SK-N-SH (cell line): ENCODE measurements around the gene C8B. TPM values are rescaled to one million over a fixed set of nuclear protein-coding genes. Genes with fewer than 3 reads are reported as not detected.

Experiments
- CTCF ChIA-PET: fragments of 300-600, 350-600 bp; formaldehyde crosslinking; extraction: SDS; loops from one replicate; lab custom pipeline; 2021; lab: Yijun Ruan, JAX
- POLR2A ChIA-PET: fragments of 350-600 bp; sonication (Branson Sonifier 250); formaldehyde crosslinking; extraction: SDS; loops from one replicate; lab custom pipeline; 2020; ENCODE audit warnings: antibody characterized with exemption, inconsistent platforms; lab: Yijun Ruan, JAX
- DNase-seq: peaks from one replicate; pipeline ENCODE4 v3.0.0; 2012
- H2AFZ ChIP-seq: fragments of 200-600 bp; sonication (generic); 2 replicates; pipeline ENCODE4 v1.8.1; 2016; ENCODE audit warnings: antibody characterized with exemption, mild to moderate bottlenecking, low read depth
- H3F3A ChIP-seq: fragments of 200-600 bp; sonication (generic); replicated peaks from 2 replicates; pipeline ENCODE3; 2016; ENCODE audit warnings: antibody characterized with exemption, mild to moderate bottlenecking; ENCODE audit not compliant: insufficient read depth
- H3K27ac ChIP-seq, 2 experiments: fragments of 200-500 bp in 1 of 2; fragments of 200-600 bp in 1 of 2; sonication (Bioruptor generic) in 1 of 2; sonication (generic), shearing (Covaris generic) in 1 of 2; 2 replicates each; pipeline versions ENCODE4 v1.5.1 to v1.6.1; 2014 to 2016; ENCODE audit warnings: low read depth in 2 of 2, inconsistent platforms in 1 of 2, low read length in 1 of 2, mild to moderate bottlenecking in 1 of 2, mixed read lengths in 1 of 2
- H3K27me3 ChIP-seq: fragments of 200-600 bp; sonication (generic), shearing (Covaris generic); 2 replicates; pipeline ENCODE4 v1.6.1; 2016; ENCODE audit warnings: mixed run types; ENCODE audit not compliant: insufficient read depth
- H3K36me3 ChIP-seq, 2 experiments: fragments of 200-500 bp in 1 of 2; fragments of 200-600 bp in 1 of 2; sonication (Bioruptor generic) in 1 of 2; sonication (generic) in 1 of 2; replicated peaks in 1 of 2; 2 replicates each; pipeline versions ENCODE3 to v1.5.1; 2014 to 2016; ENCODE audit warnings: low read length in 1 of 2, mild to moderate bottlenecking in 1 of 2; ENCODE audit not compliant: insufficient read depth in 2 of 2, control insufficient read depth in 1 of 2
- H3K4me1 ChIP-seq, 2 experiments: fragments of 200-500 bp in 1 of 2; fragments of 200-600 bp in 1 of 2; sonication (Bioruptor generic) in 1 of 2; sonication (generic), shearing (Covaris generic) in 1 of 2; 2 replicates each; pipeline versions ENCODE4 v1.5.1 to v1.6.1; 2014 to 2016; ENCODE audit warnings: low read depth in 1 of 2, low read length in 1 of 2, mixed run types in 1 of 2; ENCODE audit not compliant: insufficient read depth in 2 of 2, control insufficient read depth in 1 of 2
- H3K4me2 ChIP-seq: fragments of 200-600 bp; sonication (generic), shearing (Covaris generic); 2 replicates; pipeline ENCODE4 v1.6.1; 2017; ENCODE audit warnings: mixed run types
- H3K4me3 ChIP-seq, 2 experiments: fragments of 200-500 bp in 1 of 2; fragments of 200-600 bp in 1 of 2; sonication (Bioruptor generic) in 1 of 2; sonication (generic), shearing (Covaris generic) in 1 of 2; 2 replicates each; pipeline versions ENCODE4 v1.5.1 to v1.8.1; 2014 to 2016; ENCODE audit warnings: low read depth in 2 of 2, inconsistent platforms in 1 of 2, low read length in 1 of 2, mild to moderate bottlenecking in 1 of 2, mixed read lengths in 1 of 2, moderate library complexity in 1 of 2
- H3K79me2 ChIP-seq: fragments of 200-600 bp; sonication (generic); 2 replicates; pipeline ENCODE4 v1.8.1; 2017; ENCODE audit warnings: mild to moderate bottlenecking; ENCODE audit not compliant: insufficient read depth
- H3K9ac ChIP-seq: fragments of 200-600 bp; sonication (generic); 2 replicates; pipeline ENCODE4 v1.6.1; 2017; ENCODE audit warnings: mixed run types
- H3K9me2 ChIP-seq: fragments of 200-600 bp; sonication (generic); 2 replicates; pipeline ENCODE4 v1.6.1; 2017; ENCODE audit warnings: mixed run types
- H3K9me3 ChIP-seq: fragments of 200-600 bp; sonication (generic); 2 replicates; pipeline ENCODE4 v1.6.1; 2017; ENCODE audit warnings: mixed run types, mild to moderate bottlenecking, moderate library complexity
- H4K20me1 ChIP-seq: fragments of 200-600 bp; sonication (generic); 2 replicates; pipeline ENCODE4 v1.6.1; 2017; ENCODE audit warnings: mild to moderate bottlenecking, mixed run types; ENCODE audit not compliant: insufficient read depth
- EP300 ChIP-seq, 2 experiments: IDR thresholded peaks; 2 replicates each; pipeline versions ENCODE4 v1.4.0 to v1.6.1; 2012; ENCODE audit warnings: borderline replicate concordance in 1 of 2, low read depth in 1 of 2, low read length in 1 of 2
- EZH2phosphoT487 ChIP-seq: fragments of 200-600 bp; sonication (generic); IDR thresholded peaks from 2 replicates; pipeline ENCODE4 v1.6.1; 2017; ENCODE audit warnings: low read depth, mixed run types, mild to moderate bottlenecking, antibody characterized with exemption, moderate library complexity, borderline replicate concordance
- FOXM1 ChIP-seq: IDR thresholded peaks from 2 replicates; pipeline ENCODE4 v1.4.0; 2012; ENCODE audit warnings: low read depth, mild to moderate bottlenecking
- JUND ChIP-seq: IDR thresholded peaks from 2 replicates; pipeline ENCODE4 v1.4.0; 2012
- MXI1 ChIP-seq: IDR thresholded peaks from 2 replicates; pipeline ENCODE4 v1.6.1; 2012; ENCODE audit warnings: mild to moderate bottlenecking, low read depth, low read length, improper control_type of control experiment
- NFIC ChIP-seq: IDR thresholded peaks from 2 replicates; pipeline ENCODE4 v1.4.0; 2012; ENCODE audit warnings: borderline replicate concordance
- POLR2AphosphoS5 ChIP-seq: IDR thresholded peaks from 2 replicates; pipeline ENCODE4 v1.6.1; 2012; ENCODE audit warnings: low read depth, low read length
- RAD21 ChIP-seq: IDR thresholded peaks from 2 replicates; pipeline ENCODE4 v1.6.1; 2012; ENCODE audit warnings: mild to moderate bottlenecking, low read length
- RCOR1 ChIP-seq: fragments of 150-350 bp; IDR thresholded peaks from 2 replicates; pipeline ENCODE4 v1.6.1; 2017; ENCODE audit warnings: antibody characterized with exemption, low read length
- SMC3 ChIP-seq: IDR thresholded peaks from 2 replicates; pipeline ENCODE4 v1.6.1; 2012; ENCODE audit warnings: low read depth, low read length, improper control_type of control experiment
- TAF1 ChIP-seq: IDR thresholded peaks from 2 replicates; pipeline ENCODE4 v1.6.1; 2012; ENCODE audit warnings: low read depth, mild to moderate bottlenecking, low read length, moderate library complexity, borderline replicate concordance
- YY1 ChIP-seq: IDR thresholded peaks from 2 replicates; pipeline ENCODE4 v1.4.0; 2012; ENCODE audit warnings: low read depth, mild to moderate bottlenecking
- WGBS: methylation state at CpG from one replicate; pipeline ENCODE4 v1.1.6; 2017; ENCODE audit warnings: low lambda C conversion rate; 5-methylcytosine and 5-hydroxymethylcytosine counted together
- polyA plus RNA-seq, 3 experiments: library from polyadenylated mRNA; depleted of rRNA; stranded (reverse); fragments of >200 nt; gene quantifications; 2 replicates each; pipeline ENCODE4 v1.2.3, GENCODE V29; 2012
- TF ChIP-seq, protein P1 (sequence below): IDR thresholded peaks from 2 replicates; pipeline ENCODE4; 2012
- TF ChIP-seq, protein P2 (sequence below): fragments of 200-600 bp; sonication (generic); IDR thresholded peaks from 2 replicates; pipeline ENCODE4 v1.6.1; 2017; ENCODE audit warnings: antibody characterized with exemption, mild to moderate bottlenecking, moderate library complexity
- TF ChIP-seq, protein P3 (sequence below): IDR thresholded peaks from 2 replicates; pipeline ENCODE4 v1.4.0; 2012; ENCODE audit warnings: low read depth, borderline replicate concordance
- TF ChIP-seq, protein P4 (sequence below): fragments of 150-350 bp; IDR thresholded peaks from 2 replicates; pipeline ENCODE4 v1.6.1; 2016; ENCODE audit warnings: mild to moderate bottlenecking, low read depth, low read length
- TF ChIP-seq, protein P5 (sequence below): IDR thresholded peaks from 2 replicates; pipeline ENCODE4 v1.4.0; 2012; ENCODE audit warnings: low read depth, borderline replicate concordance
- TF ChIP-seq, protein P6 (sequence below): IDR thresholded peaks from 2 replicates; pipeline ENCODE4 v1.4.0; 2012; ENCODE audit warnings: low read depth

C8B gene
- polyA plus RNA-seq, 1 of the 3 experiments (the other 2 are of a cell fraction), result not detected

DNA sequence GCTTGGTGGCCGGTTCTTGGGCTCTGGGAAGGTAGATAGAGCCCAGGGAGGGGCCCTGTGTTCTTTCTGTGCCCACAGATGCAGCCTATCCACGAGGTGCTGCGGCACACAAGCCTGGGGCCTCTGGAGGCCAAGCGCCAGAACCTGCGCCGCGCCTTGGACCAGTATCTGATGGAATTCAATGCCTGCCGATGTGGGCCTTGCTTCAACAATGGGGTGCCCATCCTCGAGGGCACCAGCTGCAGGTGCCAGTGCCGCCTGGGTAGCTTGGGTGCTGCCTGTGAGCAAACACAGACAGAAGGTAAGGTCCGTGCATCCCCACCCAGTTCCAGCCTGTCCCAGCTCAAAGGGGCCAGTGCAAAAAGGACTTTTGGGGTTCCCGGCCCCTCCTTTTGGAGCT is 53.5 kb downstream of the C8B start:
- Histone ChIP-seq H4K20me1 (no peaks in the 10 kb centered on the region), H3K9ac (no peak overlapping the region), H3K36me3 (no peaks in the 10 kb centered on the region), H3K27ac (no peak overlapping the region), H3K79me2 (no peaks in the 10 kb centered on the region), H2AFZ (no peak overlapping the region), H3K4me1 (peaks cover 0 to 12% of the 10 kb centered on the region in 2 experiments; a peak in 2 of 4 replicates), H3K9me3 (no peaks in the 10 kb centered on the region), H3K4me2 (no peak overlapping the region), H3F3A (no peaks in the 10 kb centered on the region), H3K27me3 (no peaks in the 10 kb centered on the region), H3K9me2 (no peaks in the 10 kb centered on the region), H3K4me3 (no peak overlapping the region)
- POLR2A ChIA-PET, result no interaction called here
- 65% methylated on average over 8 of the region's 12 CpGs for WGBS
- no peak for TF ChIP-seq SMC3
- TF ChIP-seq, protein P1, sequence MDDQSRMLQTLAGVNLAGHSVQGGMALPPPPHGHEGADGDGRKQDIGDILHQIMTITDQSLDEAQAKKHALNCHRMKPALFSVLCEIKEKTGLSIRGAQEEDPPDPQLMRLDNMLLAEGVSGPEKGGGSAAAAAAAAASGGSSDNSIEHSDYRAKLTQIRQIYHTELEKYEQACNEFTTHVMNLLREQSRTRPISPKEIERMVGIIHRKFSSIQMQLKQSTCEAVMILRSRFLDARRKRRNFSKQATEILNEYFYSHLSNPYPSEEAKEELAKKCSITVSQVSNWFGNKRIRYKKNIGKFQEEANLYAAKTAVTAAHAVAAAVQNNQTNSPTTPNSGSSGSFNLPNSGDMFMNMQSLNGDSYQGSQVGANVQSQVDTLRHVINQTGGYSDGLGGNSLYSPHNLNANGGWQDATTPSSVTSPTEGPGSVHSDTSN, result no peak
- TF ChIP-seq EZH2phosphoT487, result no peak
- TF ChIP-seq, protein P2, sequence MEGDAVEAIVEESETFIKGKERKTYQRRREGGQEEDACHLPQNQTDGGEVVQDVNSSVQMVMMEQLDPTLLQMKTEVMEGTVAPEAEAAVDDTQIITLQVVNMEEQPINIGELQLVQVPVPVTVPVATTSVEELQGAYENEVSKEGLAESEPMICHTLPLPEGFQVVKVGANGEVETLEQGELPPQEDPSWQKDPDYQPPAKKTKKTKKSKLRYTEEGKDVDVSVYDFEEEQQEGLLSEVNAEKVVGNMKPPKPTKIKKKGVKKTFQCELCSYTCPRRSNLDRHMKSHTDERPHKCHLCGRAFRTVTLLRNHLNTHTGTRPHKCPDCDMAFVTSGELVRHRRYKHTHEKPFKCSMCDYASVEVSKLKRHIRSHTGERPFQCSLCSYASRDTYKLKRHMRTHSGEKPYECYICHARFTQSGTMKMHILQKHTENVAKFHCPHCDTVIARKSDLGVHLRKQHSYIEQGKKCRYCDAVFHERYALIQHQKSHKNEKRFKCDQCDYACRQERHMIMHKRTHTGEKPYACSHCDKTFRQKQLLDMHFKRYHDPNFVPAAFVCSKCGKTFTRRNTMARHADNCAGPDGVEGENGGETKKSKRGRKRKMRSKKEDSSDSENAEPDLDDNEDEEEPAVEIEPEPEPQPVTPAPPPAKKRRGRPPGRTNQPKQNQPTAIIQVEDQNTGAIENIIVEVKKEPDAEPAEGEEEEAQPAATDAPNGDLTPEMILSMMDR, result no peak
- TF ChIP-seq, protein P3, sequence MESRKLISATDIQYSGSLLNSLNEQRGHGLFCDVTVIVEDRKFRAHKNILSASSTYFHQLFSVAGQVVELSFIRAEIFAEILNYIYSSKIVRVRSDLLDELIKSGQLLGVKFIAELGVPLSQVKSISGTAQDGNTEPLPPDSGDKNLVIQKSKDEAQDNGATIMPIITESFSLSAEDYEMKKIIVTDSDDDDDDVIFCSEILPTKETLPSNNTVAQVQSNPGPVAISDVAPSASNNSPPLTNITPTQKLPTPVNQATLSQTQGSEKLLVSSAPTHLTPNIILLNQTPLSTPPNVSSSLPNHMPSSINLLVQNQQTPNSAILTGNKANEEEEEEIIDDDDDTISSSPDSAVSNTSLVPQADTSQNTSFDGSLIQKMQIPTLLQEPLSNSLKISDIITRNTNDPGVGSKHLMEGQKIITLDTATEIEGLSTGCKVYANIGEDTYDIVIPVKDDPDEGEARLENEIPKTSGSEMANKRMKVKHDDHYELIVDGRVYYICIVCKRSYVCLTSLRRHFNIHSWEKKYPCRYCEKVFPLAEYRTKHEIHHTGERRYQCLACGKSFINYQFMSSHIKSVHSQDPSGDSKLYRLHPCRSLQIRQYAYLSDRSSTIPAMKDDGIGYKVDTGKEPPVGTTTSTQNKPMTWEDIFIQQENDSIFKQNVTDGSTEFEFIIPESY, result no peak
- TF ChIP-seq YY1, result no peak
- TF ChIP-seq, all 33 proteins: peak for 0
- DNase-seq, result no peak
- CTCF ChIA-PET, result no interaction called here

DNA sequence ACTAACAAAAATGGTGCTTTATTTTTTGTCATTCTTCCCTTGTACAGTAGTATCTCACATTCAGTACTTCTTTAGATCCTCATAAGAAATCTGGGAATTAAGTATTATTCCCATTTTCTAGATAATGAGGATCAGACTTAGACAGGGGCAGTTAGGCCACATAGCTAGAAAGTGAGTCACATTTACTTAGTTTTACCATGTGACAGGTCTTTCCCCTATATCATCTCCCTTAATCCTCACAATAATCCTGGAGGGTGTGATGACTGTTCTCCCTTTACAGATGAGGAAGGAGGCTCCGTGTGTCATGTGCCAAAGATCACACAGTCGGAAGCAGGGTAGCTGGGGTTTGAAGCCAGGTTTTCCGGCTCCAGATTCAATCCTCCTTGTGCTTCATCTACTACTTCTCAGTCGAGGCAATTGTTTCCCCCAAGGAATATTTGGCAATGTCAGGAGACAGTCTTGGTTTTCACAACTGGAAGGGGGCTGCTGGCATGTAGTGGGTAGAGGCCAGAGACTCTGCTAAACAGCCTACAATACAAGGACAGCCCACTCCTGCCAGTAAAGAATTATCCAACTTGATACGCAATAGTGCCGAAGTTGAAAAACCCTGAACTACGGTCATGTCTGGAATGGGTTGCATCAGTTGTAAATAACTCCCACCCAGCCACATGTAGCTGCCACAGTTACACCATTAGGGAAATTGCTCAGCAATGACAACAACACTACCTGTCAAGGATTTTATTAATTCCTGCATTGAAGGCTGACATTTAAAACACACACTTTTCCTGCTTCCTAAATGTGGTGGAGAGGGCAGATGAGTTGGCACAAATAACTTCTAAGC is 54.5 kb downstream of the C8B start:
- no peak overlapping the region for H3K27ac ChIP-seq
- H3K36me3 ChIP-seq, result no peaks in the 10 kb centered on the region
- no peaks in the 10 kb centered on the region for H3K9me2 ChIP-seq
- POLR2A ChIA-PET, result no interaction called here
- 0 out of 2 replicates have a peak overlapping the region, but pooled peaks have one; percentile 11 for H2AFZ ChIP-seq
- H3K9ac ChIP-seq, result no peak overlapping the region
- WGBS, result 79% methylated on average over 7 of the region's 7 CpGs
- peaks cover 0 to 6% of the 10 kb centered on the region in 2 experiments; a peak in 2 of 4 replicates for H3K4me1 ChIP-seq
- H3K27me3 ChIP-seq, result no peaks in the 10 kb centered on the region
- no peaks in the 10 kb centered on the region for H3F3A ChIP-seq
- H3K4me2 ChIP-seq, result no peak overlapping the region
- H3K9me3 ChIP-seq, result no peaks in the 10 kb centered on the region
- no peak overlapping the region for H3K4me3 ChIP-seq
- CTCF ChIA-PET, result interaction anchor here (1.0 kb wide), 1 partner anchor 97 kb away, joined by 3 read pairs; no protein-coding TSS in a partner anchor
- H3K79me2 ChIP-seq, result no peaks in the 10 kb centered on the region
- no peak for DNase-seq
- H4K20me1 ChIP-seq, result no peaks in the 10 kb centered on the region
- TF ChIP-seq RCOR1 (no peak), MXI1 (no peak), RAD21 (no peak), EP300 (IDR thresholded peaks at IDR 0.05; ENCODE audit: borderline replicate concordance in 1 of 2, low read depth in 1 of 2, low read length in 1 of 2) (no peak), JUND (no peak), NFIC (no peak), FOXM1 (no peak), POLR2AphosphoS5 (no peak), TAF1 (no peak), EZH2phosphoT487 (no peak)
- TF ChIP-seq, protein P4, sequence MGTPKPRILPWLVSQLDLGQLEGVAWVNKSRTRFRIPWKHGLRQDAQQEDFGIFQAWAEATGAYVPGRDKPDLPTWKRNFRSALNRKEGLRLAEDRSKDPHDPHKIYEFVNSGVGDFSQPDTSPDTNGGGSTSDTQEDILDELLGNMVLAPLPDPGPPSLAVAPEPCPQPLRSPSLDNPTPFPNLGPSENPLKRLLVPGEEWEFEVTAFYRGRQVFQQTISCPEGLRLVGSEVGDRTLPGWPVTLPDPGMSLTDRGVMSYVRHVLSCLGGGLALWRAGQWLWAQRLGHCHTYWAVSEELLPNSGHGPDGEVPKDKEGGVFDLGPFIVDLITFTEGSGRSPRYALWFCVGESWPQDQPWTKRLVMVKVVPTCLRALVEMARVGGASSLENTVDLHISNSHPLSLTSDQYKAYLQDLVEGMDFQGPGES, result no peak
- TF ChIP-seq, protein P5, sequence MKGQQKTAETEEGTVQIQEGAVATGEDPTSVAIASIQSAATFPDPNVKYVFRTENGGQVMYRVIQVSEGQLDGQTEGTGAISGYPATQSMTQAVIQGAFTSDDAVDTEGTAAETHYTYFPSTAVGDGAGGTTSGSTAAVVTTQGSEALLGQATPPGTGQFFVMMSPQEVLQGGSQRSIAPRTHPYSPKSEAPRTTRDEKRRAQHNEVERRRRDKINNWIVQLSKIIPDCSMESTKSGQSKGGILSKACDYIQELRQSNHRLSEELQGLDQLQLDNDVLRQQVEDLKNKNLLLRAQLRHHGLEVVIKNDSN, result no peak
- TF ChIP-seq, protein P6, sequence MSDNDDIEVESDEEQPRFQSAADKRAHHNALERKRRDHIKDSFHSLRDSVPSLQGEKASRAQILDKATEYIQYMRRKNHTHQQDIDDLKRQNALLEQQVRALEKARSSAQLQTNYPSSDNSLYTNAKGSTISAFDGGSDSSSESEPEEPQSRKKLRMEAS, result no peak
